Measurements from ENCODE around the gene ZBTB7B. TPM values are rescaled to one million over a fixed set of nuclear protein-coding genes. Genes with fewer than 3 reads are reported as not detected.
A peak's percentile ranks its signal among the peaks of the same experiment; 100 is the strongest.

ZBTB7B gene
- total RNA-seq, 1 donor from 2014 or later: 80.4 TPM

DNA sequence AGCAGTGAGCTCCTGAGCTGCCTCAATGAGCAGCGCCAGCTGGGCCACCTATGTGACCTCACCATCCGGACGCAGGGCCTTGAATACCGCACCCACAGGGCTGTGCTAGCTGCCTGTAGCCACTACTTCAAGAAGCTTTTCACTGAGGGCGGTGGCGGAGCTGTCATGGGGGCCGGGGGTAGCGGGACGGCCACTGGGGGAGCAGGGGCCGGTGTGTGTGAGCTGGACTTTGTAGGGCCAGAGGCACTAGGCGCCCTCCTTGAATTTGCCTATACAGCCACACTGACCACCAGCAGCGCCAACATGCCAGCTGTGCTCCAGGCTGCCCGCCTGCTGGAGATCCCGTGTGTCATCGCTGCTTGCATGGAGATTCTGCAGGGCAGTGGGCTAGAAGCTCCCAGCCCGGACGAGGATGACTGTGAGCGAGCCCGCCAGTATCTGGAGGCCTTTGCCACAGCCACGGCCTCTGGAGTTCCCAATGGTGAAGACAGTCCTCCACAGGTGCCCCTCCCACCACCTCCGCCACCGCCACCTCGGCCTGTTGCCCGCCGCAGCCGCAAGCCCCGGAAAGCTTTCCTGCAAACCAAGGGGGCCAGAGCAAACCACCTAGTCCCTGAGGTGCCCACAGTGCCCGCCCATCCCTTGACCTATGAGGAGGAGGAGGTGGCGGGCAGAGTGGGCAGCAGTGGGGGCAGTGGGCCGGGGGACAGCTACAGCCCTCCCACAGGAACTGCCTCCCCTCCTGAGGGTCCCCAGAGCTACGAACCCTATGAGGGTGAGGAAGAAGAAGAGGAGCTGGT lies 12.3 kb downstream of the ZBTB7B start:
- no peak for DNase-seq (ENCODE audit: low spot score)

DNA sequence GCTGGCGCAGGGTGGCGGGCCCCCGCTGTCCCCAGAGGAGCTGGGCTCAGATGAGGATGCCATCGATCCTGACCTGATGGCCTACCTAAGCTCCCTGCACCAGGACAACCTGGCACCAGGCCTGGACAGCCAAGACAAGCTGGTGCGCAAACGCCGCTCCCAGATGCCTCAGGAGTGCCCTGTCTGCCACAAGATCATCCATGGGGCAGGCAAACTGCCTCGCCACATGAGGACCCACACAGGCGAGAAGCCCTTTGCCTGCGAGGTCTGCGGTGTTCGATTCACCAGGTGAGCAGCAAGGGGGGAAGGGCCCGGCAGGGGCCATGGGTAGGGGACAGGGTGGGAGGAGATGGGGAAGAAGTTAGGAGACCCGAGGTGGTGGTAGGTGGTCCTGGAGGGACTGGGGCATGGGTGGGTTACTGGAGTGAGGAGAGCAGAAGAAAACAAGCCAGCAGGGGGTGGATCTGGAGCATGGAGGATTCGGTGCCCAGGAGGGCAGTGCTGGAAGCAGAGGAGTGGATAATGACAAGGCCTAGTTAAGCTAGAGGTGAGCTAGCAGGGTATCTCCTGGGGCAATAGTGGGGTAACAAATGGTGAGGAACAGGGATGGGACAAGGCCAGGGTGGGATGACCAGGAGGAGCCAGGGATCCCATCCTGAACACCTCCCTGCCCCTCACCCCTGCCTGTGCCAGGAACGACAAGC lies 13.1 kb downstream of the ZBTB7B start:
- no peak for DNase-seq (ENCODE audit: low spot score)

DNA sequence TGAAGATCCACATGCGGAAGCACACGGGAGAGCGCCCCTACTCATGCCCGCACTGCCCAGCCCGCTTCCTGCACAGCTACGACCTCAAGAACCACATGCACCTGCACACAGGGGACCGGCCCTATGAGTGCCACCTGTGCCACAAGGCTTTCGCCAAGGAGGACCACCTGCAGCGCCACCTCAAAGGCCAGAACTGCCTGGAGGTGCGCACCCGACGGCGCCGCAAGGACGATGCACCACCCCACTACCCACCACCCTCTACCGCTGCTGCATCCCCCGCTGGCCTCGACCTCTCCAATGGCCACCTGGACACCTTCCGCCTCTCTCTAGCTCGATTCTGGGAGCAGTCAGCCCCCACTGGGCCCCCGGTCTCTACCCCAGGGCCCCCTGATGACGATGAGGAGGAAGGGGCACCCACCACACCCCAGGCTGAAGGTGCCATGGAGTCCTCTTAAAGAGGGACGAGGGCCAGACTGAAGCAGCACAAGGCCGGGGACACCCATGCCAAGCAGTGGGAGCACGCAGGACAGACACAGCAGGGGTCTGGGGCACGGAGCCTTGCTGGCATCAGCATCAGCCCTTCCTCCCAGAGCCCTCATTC lies 13.7 kb downstream of the ZBTB7B start:
- DNase-seq (ENCODE audit: low spot score): no peak

DNA sequence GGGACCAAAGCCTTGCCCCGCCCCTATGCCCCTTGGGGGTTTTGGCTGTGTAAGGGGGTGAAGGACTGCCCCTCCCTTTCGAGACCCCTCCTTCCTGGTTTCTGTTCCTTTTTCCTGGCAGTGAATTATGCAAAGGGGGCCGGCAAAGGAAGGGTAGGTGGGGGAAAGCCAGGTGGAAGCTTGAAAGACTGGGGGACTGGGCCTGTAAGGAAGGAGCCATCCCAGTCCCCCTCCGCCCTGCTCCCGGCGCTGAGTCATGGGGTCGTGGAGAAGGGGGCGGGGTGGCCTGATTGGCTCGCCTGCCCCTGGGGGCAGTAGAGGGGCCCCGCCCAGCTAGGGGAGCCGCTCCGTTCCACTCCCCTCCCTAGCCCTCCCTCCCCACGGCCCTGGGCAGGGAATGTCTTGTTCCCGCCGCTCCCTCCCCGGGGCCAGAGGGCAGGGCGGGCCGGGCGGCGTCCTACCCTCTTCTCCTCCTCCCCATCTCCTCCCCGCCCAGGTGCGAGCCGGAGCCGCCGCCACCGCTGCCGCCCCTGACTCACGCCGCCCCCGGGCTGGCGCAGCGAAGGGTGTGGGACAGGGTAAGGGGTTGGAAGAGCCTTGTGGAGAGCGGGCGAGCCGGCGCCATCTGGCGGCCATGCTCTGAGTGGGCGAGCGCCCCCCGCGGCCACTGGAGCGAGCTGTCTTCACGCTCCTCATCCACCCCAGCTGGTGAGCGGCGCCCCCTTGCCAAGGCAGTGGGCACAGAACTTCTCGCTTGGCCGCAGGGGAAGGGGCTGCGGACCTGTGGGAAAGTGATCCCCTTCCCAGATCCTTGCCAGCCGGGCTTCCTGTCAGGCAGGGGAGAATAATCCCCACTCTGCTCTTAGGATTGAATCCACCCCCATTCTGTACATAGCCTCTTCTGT lies 14.7 kb downstream of the ZBTB7B start:
- DNase-seq (ENCODE audit: low spot score): peak; percentile 97

DNA sequence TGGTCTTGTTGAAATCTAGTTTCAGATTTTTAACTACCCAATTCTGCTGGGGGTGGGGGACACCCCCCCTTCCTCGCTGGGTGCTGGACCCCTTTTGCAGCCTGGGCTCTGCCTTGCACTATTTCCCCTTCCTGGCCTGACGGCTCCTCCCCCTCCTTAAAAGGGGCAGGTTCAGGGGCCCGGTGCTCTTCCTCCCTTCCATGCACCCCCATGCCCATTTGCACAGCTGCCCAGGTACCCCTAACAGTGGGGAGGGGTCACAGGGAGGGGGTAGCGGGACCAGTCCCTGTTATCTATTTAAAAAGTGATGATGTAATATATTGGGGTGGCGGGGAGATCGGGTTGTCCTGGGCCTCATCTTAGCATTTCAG lies 15.3 kb downstream of the ZBTB7B start:
- no peak for DNase-seq (ENCODE audit: low spot score)

DNA sequence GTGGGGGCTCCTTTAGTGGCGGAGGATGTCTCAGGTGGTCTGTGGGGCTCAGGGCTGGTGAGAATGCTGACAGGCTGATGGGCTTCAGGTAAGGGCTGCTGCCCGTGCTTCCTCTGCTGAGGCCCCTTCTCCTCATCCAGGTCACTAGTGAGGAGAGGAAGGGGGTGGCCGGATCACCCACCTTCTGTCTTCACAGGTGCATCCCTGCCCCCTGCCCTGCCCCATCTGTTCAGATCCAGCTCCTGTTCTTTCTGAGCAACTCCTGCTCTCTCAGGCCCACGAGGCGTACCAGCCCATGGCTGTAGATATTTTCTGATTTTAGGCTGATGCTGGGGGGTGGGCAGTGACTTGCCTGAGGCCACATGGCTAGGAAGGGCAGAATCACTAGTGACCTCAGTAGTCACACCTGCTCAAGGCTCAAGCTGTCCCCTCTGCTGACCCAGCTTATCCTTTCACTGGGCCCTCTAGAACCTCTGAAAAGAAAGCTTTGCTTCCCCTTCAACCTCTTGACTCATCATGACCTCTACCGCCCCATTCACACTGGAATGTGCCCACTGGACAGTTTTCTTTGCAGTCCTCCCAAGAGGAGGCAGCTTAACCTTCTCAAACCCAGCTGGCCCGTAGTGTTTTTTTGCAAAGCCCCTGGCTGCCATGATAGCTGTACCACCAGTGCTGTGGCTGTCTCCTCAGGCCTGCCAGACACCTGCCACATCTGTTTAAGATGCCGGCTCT lies 16.2 kb downstream of the ZBTB7B start:
- DNase-seq (ENCODE audit: low spot score): no peak

DNA sequence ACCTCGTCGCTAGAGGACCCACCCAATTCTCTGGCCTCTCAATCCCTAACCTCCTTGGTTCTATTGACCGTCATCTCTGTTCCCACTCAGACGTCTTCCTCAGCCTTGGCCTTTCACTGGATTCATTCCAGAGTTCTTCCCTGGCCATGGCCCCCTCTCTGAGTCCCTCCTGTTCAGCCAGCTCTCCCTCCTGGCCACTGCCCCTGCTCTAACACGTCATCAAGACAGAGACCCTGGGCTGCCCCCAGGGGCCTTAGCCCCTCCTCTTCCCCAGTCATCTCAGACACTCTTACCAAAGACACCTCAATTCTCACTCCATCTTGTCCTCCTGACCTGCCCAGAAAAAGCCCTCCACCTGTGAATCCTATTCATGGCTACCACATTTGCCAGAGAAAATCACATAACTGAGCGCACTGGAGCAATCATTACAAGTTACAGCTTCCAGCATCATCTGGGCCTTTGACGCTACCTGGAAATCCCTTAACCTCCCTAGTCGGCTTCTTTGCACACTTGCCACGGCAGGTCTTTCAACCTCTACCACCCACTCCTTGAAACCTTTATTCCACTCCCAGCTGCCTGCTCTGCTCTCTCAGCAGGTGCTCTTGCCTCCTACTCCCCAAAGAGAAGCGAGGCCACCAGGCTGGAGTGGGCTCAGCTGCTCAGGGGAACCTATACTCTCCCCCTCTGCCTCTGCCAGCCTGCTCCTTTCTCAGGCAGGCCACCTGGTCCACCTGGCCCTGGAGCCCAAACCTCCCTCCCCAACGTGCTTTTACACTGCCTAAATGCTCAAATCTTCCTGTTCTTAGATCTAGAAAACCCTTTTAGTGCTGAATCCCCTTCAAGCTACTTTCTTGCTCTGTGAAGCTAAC lies 17.0 kb downstream of the ZBTB7B start:
- DNase-seq (ENCODE audit: low spot score): no peak

DNA sequence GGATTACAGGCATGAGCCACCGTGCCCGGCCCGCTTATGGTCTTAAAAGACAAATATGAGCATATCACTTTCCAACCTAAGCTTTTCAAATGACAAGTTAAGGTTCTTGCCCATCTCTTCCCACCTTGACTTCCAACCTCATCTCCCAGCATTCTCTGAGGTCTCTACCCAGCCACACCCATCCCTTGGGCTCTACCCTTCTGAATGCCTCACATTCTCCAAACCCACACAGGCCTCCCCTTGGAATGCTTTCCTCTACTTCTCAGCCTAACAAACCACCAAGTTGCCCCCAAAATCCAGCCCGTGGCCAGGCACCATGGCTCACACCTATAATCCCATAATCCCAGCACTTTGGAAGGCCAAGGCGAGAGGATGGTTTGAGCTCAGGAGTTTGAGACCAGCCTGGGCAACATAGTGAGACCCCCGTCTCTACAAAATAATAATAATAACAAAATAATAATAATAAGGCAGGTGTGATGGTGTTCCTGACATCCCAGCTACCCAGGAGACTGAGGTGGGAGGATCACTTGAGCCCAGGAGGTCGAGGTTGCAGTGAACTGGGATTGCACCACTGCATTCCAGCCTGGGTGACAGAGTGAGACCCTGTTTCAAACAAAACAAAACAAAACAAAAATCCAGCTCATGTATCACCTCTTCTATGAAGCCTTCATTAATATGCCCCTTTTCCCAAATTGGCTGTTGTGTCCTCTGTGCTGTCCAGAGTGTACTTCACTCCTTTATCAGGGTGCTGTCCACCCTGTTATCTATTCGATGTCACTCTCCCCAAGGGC lies 19.7 kb downstream of the ZBTB7B start:
- no peak for DNase-seq (ENCODE audit: low spot score)

DNA sequence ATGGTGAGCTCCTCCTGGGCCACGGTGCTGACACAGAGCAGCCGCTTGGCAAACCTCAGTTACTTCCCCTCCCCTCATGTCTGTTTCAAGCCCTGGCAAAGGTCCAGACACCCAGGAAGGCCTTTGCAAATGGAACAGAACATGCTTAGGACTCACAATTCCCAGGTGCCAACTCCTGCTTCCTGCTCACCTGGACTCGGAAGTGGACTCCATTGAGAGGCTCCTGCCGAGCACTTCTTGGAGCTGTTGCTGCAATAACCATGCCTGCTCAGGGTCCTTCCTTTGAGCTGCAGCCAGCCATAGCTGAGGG lies 20.3 kb downstream of the ZBTB7B start:
- DNase-seq (ENCODE audit: low spot score): no peak

DNA sequence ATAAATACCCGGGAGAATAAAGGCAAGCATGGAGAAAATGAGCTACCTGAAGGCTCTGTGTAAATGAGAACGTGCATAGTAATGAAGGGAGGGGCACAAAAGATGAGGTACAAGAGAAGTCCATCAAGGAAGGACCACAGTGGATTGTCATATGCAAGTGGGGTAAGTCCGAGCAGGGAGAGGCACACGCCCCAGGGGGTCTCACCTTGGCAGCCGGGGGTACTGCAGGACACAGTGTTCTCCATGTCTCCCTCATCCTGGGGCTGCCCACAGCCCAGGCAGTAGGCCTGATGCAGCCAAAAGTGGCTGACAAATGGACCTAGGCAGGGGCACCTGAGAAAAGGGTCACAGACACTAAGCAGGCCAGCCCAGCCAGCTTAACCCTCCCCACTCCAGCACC lies 21.0 kb downstream of the ZBTB7B start:
- no peak for DNase-seq (ENCODE audit: low spot score)

DNA sequence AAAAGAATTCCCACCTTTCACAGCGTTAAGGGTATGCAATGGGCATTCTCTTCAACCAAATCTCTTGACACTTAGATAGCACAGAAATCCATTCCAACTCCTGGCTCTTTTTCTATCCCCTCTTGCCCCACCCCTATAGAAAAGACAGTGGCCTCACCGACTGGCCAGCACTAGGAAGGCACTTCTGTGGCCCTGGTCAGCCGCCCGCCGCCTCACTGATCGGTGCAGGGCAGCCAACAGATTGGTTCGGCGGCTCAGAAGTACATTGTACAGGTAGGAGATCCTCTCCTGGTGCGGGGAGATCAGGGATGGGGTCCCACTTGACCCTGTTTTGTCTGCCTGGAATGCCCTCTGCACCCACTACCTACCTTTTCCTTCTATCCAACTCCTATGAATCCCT lies 21.7 kb downstream of the ZBTB7B start:
- DNase-seq (ENCODE audit: low spot score): no peak

DNA sequence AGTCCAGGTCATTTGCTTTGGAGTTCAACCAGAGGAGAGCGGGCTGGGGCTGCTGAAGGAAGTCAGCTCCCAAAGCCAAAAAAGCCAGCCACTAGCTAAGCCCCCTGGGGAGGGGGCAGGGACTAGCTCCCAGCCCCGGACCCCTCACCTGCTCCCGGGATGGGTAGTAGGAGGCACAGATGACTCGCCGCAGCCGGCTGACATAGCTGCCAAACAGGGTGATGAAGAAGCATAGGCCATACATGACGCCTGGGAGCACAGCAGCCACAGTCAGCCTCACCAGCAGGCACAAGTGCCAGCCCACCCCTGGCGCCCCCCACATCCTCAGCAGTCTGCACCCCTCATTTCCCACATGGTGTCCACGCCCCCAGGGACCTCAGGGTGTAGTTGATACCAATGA lies 23.6 kb downstream of the ZBTB7B start:
- DNase-seq (ENCODE audit: low spot score): no peak

DNA sequence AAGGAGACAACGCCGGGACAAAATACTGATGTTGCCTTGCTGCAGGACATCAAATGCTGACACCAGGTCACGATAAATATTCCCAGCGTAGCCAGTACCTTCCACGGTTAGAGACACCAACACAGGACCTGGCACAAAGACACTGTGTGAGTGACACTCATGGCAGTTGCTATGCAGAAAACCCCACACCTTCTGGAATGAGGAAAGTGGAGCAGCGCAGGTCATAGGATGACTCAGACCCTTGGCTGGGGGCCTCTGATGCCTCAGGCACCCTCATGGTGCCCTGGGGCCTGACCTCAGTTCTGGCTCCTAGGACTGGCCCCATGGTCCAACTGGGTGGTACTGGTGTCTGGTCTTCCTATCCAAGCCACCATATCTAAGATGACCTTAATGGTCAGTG lies 24.0 kb downstream of the ZBTB7B start:
- DNase-seq (ENCODE audit: low spot score): no peak

DNA sequence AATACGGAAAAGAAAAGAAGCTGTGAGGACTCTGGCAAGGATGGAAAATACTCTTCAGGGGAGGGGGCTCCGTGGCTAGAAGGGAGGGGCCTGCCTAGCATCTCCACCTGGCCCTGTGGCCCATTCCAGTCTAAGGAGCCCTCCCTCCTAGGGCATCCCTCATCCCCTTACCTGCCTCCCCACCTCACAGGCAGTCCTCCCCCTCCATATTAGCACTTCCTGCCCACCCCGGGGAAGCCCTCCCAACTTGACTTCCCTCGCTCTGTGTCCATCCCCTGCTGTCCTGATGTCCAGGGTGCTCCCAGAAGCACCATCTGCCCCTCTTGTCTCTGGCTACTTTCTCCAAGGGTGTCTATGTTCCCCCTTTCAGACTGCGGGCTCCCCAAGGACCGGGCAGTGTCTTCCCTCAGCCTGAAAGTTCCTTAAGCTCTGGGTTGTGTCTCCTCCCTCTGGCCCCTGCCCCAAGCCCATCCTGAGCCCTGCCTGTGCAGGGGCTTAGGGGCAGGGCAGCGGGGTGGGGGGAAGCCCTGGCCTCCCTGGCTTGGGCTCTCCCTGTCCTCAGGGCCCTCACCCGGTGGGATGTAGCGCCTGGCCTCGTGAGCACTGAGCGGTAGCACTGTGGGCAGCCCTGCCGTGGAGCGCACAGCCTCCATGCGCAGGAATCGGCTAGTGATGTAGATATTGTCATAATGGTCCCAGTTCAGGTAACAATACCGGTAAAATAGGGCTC lies 27.1 kb downstream of the ZBTB7B start:
- DNase-seq (ENCODE audit: low spot score): no peak

DNA sequence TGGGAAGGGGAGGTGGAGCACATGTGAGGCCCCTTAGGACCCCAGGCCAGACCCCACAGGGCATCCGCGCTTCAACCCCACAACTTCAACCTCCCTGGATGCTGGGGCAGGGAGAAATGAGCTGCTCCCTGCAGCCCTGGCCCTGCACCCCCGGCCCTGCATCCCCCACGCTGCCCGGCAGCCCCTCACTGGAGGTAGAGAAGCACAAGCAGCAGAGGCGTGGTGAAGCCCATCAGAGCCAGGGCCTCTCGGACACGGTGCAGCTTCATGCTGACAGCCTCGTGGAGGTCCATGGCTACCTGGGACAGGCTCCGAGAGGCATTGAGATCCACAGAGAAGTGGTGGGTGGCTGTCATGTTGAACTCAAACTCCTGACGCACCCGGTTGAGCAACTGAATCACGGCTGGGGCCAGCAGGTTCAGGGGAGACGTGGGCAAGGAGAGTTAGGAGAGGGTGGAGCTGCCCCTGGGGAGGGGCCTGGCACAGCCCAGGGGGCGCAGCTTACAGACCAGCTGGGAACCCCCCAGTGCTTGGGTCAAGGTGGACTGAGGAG lies 27.7 kb downstream of the ZBTB7B start:
- no peak for DNase-seq (ENCODE audit: low spot score)

DNA sequence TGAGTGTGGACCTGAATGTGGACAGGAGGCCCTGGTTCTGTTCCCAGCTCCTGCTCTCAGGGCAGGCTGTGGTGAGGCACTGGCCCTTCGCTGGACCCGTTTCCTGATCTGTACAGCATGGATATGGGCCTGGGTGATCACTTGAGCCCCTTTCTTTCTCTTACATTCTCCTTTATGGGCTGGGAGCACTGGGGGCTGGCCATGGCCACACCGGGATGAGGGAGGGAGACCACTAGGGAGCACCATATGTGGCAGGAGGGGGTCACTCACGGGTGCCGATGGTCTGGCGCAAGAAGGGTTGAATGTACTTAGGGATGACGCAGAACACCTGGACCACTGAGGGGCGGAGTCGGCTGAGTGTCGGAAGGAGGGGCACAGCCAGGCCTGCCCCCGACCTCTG lies 28.3 kb downstream of the ZBTB7B start:
- DNase-seq (ENCODE audit: low spot score): no peak

DNA sequence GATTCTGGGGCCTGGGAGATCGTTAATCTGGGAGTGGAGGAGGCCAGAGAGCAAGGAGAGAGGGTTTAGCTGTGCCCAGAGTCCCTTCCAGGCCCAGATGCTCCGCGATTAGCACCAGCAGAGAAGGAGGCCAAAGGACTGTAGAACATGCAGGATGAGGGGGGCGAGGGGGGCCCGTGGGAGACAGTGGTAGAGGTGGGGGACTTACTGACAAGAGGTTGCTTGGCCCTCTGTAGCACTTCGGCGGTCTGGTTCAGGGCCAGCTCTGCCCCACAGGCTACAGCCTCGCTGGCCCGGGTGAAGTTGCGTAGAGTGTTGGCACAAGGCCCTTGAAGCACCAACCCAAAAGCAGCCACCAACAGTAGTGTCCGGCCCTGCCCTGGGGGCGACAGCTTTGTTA lies 30.3 kb downstream of the ZBTB7B start:
- no peak for DNase-seq (ENCODE audit: low spot score)

DNA sequence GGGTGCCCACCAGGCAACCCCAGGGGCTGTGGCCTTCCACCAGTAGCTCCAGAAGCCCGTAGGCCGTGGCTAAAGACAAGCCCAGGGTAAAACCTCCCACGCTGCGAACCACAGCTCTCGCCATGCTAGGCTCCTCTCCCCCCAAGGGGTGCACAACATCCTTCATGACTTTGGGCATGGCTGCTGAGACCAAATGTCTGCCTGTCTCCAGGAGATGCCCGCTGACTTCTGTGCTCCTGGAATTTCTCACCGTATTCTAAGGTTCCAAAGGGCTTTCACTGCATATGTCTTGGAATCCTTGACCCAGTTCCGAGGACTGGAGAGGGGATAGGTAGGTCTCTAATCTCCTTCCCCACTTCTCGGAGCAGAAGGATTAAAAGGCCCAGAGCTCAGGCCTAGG lies 30.9 kb downstream of the ZBTB7B start, which contains the start of the genes DCST1 and DCST2:
TSS of gene DCST1 (plus strand) at position 301 of the 400 bp plus-strand sequence. CDS start 213 bp downstream, outside the sequence.
TSS of gene DCST2 (minus strand) at position 258 of the 400 bp plus-strand sequence. CDS start at position 178, 80 bp downstream.
- no peak for DNase-seq (ENCODE audit: low spot score)
